Measurements from ENCODE around the gene OR51B6. TPM values are rescaled to one million over a fixed set of nuclear protein-coding genes. Genes with fewer than 3 reads are reported as not detected.

The OR51B6 gene
- total RNA-seq, 1 experiment from 2014 or later: not detected

DNA sequence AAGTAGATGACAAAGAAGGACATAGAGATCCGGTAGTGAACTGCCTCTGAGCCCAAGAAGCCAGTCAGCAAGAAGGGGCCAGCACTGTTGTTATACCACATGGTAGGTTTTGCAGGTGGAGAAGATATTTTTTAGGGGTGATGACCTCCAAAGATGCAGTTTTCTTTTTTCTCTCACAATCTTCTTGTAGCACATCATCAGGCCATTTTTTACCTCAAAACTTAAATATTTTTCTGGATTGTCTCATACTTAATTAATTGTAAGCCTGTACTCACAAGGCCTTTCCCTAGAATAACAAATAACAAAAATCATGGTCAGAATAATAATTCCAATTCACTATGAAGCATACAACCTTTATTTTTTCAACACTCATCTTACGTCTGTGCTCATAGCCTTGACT, 49.5 kb upstream of the OR51B6 start, which contains the start of gene OR51B4:
OR51B4 (minus strand) TSS at position 101 of the 400 bp plus-strand sequence; CDS start at position 101, 0 bp downstream.
- POLR2A ChIA-PET: no interaction called here
- BruUV-seq (replicated peaks): no TSS peak
- Histone ChIP-seq H3K9ac (ENCODE audit: low read length) (no peak within 1 kb of the TSS), H3K36me3 (ENCODE audit: control insufficient read depth in 1 of 2, insufficient read depth in 2 of 2, low read length in 2 of 2) (peaks cover 7 to 23% of the 10 kb centered on the region in 2 experiments; a peak in 2 of 4 replicates), H3K9me3 (ENCODE audit: control insufficient read depth in 1 of 2, insufficient read depth in 1 of 2, low read depth in 1 of 2, low read length in 2 of 2) (no peaks in the 10 kb centered on the region), H3K4me1 (ENCODE audit: control insufficient read depth in 1 of 2, insufficient read depth in 2 of 2, low read length in 2 of 2) (no peaks in the 10 kb centered on the region), H3K4me2 (ENCODE audit: low read length) (no peak within 1 kb of the TSS), H4K20me1 (ENCODE audit: insufficient read depth) (no peaks in the 10 kb centered on the region), H2AFZ (ENCODE audit: low read depth, low read length, poor library complexity, severe bottlenecking) (no peak within 1 kb of the TSS), H3K4me3 (replicated peaks in 1 of 2; ENCODE audit: low read depth in 1 of 2, low read length in 2 of 2) (no peak within 1 kb of the TSS), H3K9me2 (ENCODE audit: insufficient read depth) (no peaks in the 10 kb centered on the region), H3K27ac (ENCODE audit: low read depth, low read length) (no peak within 1 kb of the TSS), H3K79me2 (ENCODE audit: insufficient read depth, low read length) (no peaks in the 10 kb centered on the region), H3K27me3 (ENCODE audit: insufficient read depth, low read length) (no peaks in the 10 kb centered on the region)
- no peak for DNase-seq (ENCODE audit: low read depth, low spot score)
- ATAC-seq: no peak
- intact Hi-C loops (cut with micrococcal nuclease): no loop called here
- CTCF ChIA-PET: no interaction called here
- RAD21 ChIA-PET (ENCODE audit: low non-redundant PET in 1 of 2, low total read pairs in 2 of 2, uncharacterized antibody in 2 of 2, unreplicated experiment in 2 of 2): no interaction called here
- TF ChIP-seq JUND (IDR thresholded peaks at IDR 0.05): no peak
- no peak for TF ChIP-seq POLR2AphosphoS5 (IDR thresholded peaks at IDR 0.05; ENCODE audit: low read depth, low read length)
- TF ChIP-seq SRF (IDR thresholded peaks at IDR 0.05; ENCODE audit: low read depth): no peak
- TF ChIP-seq, protein P1, sequence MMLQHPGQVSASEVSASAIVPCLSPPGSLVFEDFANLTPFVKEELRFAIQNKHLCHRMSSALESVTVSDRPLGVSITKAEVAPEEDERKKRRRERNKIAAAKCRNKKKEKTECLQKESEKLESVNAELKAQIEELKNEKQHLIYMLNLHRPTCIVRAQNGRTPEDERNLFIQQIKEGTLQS (IDR thresholded peaks at IDR 0.05): no peak
- no peak for TF ChIP-seq EZH2phosphoT487 (IDR thresholded peaks at IDR 0.05; ENCODE audit: borderline replicate concordance)
- TF ChIP-seq SP1 (IDR thresholded peaks at IDR 0.05; ENCODE audit: low read depth): no peak
- TF ChIP-seq EZH2 (IDR thresholded peaks at IDR 0.05): no peak
- TF ChIP-seq FOSL1 (IDR thresholded peaks at IDR 0.05; ENCODE audit: low read depth): no peak
- TF ChIP-seq, protein P2, sequence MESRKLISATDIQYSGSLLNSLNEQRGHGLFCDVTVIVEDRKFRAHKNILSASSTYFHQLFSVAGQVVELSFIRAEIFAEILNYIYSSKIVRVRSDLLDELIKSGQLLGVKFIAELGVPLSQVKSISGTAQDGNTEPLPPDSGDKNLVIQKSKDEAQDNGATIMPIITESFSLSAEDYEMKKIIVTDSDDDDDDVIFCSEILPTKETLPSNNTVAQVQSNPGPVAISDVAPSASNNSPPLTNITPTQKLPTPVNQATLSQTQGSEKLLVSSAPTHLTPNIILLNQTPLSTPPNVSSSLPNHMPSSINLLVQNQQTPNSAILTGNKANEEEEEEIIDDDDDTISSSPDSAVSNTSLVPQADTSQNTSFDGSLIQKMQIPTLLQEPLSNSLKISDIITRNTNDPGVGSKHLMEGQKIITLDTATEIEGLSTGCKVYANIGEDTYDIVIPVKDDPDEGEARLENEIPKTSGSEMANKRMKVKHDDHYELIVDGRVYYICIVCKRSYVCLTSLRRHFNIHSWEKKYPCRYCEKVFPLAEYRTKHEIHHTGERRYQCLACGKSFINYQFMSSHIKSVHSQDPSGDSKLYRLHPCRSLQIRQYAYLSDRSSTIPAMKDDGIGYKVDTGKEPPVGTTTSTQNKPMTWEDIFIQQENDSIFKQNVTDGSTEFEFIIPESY (IDR thresholded peaks at IDR 0.05; ENCODE audit: extremely low read depth, insufficient replicate concordance, low read length): no peak
- no peak for TF ChIP-seq ELF1 (IDR thresholded peaks at IDR 0.05; ENCODE audit: borderline replicate concordance, low read depth)
- TF ChIP-seq, protein P3, sequence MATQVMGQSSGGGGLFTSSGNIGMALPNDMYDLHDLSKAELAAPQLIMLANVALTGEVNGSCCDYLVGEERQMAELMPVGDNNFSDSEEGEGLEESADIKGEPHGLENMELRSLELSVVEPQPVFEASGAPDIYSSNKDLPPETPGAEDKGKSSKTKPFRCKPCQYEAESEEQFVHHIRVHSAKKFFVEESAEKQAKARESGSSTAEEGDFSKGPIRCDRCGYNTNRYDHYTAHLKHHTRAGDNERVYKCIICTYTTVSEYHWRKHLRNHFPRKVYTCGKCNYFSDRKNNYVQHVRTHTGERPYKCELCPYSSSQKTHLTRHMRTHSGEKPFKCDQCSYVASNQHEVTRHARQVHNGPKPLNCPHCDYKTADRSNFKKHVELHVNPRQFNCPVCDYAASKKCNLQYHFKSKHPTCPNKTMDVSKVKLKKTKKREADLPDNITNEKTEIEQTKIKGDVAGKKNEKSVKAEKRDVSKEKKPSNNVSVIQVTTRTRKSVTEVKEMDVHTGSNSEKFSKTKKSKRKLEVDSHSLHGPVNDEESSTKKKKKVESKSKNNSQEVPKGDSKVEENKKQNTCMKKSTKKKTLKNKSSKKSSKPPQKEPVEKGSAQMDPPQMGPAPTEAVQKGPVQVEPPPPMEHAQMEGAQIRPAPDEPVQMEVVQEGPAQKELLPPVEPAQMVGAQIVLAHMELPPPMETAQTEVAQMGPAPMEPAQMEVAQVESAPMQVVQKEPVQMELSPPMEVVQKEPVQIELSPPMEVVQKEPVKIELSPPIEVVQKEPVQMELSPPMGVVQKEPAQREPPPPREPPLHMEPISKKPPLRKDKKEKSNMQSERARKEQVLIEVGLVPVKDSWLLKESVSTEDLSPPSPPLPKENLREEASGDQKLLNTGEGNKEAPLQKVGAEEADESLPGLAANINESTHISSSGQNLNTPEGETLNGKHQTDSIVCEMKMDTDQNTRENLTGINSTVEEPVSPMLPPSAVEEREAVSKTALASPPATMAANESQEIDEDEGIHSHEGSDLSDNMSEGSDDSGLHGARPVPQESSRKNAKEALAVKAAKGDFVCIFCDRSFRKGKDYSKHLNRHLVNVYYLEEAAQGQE (IDR thresholded peaks at IDR 0.05; ENCODE audit: low read depth): no peak
- no peak for TF ChIP-seq ZNF274 (IDR thresholded peaks at IDR 0.05; ENCODE audit: low read depth, low read length)
- no peak for TF ChIP-seq CBX3 (IDR thresholded peaks at IDR 0.05; ENCODE audit: low read depth)
- no peak for TF ChIP-seq CEBPB (IDR thresholded peaks at IDR 0.05; ENCODE audit: low read depth)
- no peak for TF ChIP-seq ZFX (IDR thresholded peaks at IDR 0.05)
- no peak for TF ChIP-seq POLR2A (IDR thresholded peaks at IDR 0.05; ENCODE audit: borderline replicate concordance, extremely low read depth, insufficient read depth, insufficient read length)
